HFFc6 (cell line): ENCODE results near the gene MGP. TPM values are rescaled to one million over a fixed set of nuclear protein-coding genes. Genes with fewer than 3 reads are reported as not detected.

Experiments
- DNase-seq: peaks from one replicate; pipeline ENCODE4 v3.0.0-alpha.2; 2018
- H3K27ac Mint-ChIP-seq: 2 replicates; pipeline ENCODE4 v1.8.0; 2020; ENCODE audit warnings: mild to moderate bottlenecking, mixed read lengths
- H3K27me3 Mint-ChIP-seq: 2 replicates; pipeline ENCODE4 v1.8.0; 2021; ENCODE audit warnings: mild to moderate bottlenecking, moderate library complexity, mixed read lengths; ENCODE audit not compliant: insufficient read depth
- H3K36me3 Mint-ChIP-seq: 2 replicates; pipeline ENCODE4 v1.8.0; 2021; ENCODE audit warnings: low read depth, mixed read lengths
- H3K4me1 Mint-ChIP-seq: 2 replicates; pipeline ENCODE4 v1.8.0; 2020; ENCODE audit warnings: low read depth, mixed read lengths
- H3K4me3 Mint-ChIP-seq: 2 replicates; pipeline ENCODE4 v1.8.0; 2020; ENCODE audit warnings: mild to moderate bottlenecking, moderate library complexity, mixed read lengths
- H3K9me3 Mint-ChIP-seq: 2 replicates; pipeline ENCODE4 v1.8.0; 2020; ENCODE audit warnings: mild to moderate bottlenecking, mixed read lengths
- total RNA-seq, 6 experiments: library from RNA; stranded (reverse); fragmentation: NEBNext Ultra II Directional; extraction: Animal tissue kit (Norgen Biotek cat#: 25700); gene quantifications; 2 replicates in 1 of 6; 3 replicates in 5 of 6; pipeline ENCODE4 v1.2.3, GENCODE V29; 2021
- TF ChIP-seq, protein P1 (sequence below): fragments of 200-600 bp; sonication (generic); IDR thresholded peaks from 2 replicates; pipeline ENCODE4 v1.5.0; 2021; ENCODE audit warnings: antibody characterized with exemption, mild to moderate bottlenecking

The MGP gene
- total RNA-seq, 6 experiments from 2014 or later: 0.46 to 0.60 TPM; not detected in 4

DNA sequence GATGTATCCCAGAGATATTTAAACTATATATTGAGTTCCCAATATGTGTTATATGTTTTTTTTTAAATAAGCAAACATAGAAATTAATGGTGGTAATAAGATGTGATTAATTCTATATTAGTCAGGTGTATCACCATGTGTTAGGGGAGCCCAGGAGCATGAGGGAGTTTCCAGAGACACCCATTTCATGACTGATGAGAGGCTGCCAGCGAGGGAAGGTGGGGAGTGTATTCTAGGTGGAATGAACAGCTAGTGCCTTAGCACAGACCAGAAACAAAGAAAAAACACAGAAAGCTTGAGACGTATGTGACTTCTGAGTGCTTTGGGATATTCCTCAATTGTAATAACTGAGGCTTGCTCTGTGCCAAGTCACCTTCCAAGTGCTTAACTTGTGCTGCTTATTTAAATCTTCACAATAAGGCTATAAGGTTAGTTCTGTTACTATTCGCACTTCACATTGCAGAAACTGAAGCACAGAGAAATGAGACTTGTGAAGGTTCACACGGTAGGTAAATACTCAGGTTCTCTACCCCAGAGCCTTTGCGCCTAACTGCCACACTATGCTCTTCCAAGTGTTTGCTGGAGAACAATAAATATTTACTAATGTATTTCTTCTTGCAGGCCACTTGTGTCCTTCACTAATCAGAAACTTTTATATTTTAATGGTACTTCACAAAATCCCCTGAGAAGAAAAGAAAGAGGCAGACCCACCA, 17.9 kb upstream of the MGP start:
- no peak overlapping the region for H3K4me3 Mint-ChIP-seq
- no peak for DNase-seq
- no peak overlapping the region for H3K27ac Mint-ChIP-seq
- TF ChIP-seq, protein P1, sequence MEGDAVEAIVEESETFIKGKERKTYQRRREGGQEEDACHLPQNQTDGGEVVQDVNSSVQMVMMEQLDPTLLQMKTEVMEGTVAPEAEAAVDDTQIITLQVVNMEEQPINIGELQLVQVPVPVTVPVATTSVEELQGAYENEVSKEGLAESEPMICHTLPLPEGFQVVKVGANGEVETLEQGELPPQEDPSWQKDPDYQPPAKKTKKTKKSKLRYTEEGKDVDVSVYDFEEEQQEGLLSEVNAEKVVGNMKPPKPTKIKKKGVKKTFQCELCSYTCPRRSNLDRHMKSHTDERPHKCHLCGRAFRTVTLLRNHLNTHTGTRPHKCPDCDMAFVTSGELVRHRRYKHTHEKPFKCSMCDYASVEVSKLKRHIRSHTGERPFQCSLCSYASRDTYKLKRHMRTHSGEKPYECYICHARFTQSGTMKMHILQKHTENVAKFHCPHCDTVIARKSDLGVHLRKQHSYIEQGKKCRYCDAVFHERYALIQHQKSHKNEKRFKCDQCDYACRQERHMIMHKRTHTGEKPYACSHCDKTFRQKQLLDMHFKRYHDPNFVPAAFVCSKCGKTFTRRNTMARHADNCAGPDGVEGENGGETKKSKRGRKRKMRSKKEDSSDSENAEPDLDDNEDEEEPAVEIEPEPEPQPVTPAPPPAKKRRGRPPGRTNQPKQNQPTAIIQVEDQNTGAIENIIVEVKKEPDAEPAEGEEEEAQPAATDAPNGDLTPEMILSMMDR: no peak
- no peaks in the 10 kb centered on the region for H3K36me3 Mint-ChIP-seq
- no peaks in the 10 kb centered on the region; the same call in 1 of the 2 replicates for H3K4me1 Mint-ChIP-seq
- H3K9me3 Mint-ChIP-seq: no peaks in the 10 kb centered on the region
- H3K27me3 Mint-ChIP-seq: no peaks in the 10 kb centered on the region; the same call in 1 of the 2 replicates

DNA sequence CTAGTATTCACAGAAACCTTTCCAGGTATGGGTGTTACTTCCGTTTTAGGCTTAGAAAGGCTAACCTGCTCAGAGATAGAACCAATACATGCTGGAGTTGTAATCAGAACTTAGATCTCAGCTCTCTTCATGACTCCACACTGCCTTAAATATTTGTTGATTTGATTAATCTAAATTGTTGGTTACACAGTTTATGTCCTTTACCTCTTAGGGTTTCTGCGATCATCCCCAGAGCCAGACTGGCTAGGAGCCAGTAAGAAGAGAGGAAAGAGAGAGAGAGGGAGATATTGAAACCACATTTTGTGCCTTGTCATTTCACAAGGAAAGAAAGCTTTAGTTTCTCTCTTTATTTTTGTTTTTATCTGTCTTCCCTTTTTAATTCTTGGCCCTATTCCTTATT, 16.8 kb upstream of the MGP start:
- no peak for DNase-seq
- TF ChIP-seq, protein P1: no peak
- no peak overlapping the region for H3K27ac Mint-ChIP-seq

DNA sequence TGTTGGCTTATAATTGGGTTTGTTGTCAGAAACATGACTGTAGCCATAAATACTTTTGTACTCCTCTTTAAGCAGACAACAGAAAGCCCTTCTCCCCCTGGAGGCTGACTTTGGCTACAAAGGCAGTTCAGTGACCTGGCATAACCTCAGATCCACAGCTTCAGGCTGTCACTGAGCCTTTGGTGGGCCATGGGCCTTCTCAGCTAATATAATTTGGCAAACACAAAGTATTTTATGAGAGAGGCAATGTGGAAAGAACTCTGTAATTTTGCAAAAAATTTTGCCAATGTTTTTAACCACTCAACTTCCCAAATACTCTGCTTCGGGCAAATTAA, 15.5 kb upstream of the MGP start:
- Mint-ChIP-seq H3K4me1 (peaks cover 7% of the 10 kb centered on the region; the same call in 1 of the 2 replicates), H3K36me3 (no peaks in the 10 kb centered on the region), H3K27me3 (no peaks in the 10 kb centered on the region; the same call in 1 of the 2 replicates), H3K4me3 (no peak overlapping the region), H3K9me3 (no peaks in the 10 kb centered on the region), H3K27ac (no peak overlapping the region)
- TF ChIP-seq, protein P1: no peak
- DNase-seq: no peak

More for the DNA sequence above, 16.8 kb upstream of the MGP start:
- H3K27me3 Mint-ChIP-seq: no peaks in the 10 kb centered on the region; the same call in 1 of the 2 replicates
- no peaks in the 10 kb centered on the region for H3K36me3 Mint-ChIP-seq
- H3K4me1 Mint-ChIP-seq: no peaks in the 10 kb centered on the region; the same call in 1 of the 2 replicates
- H3K4me3 Mint-ChIP-seq: no peak overlapping the region
- H3K9me3 Mint-ChIP-seq: no peaks in the 10 kb centered on the region

DNA sequence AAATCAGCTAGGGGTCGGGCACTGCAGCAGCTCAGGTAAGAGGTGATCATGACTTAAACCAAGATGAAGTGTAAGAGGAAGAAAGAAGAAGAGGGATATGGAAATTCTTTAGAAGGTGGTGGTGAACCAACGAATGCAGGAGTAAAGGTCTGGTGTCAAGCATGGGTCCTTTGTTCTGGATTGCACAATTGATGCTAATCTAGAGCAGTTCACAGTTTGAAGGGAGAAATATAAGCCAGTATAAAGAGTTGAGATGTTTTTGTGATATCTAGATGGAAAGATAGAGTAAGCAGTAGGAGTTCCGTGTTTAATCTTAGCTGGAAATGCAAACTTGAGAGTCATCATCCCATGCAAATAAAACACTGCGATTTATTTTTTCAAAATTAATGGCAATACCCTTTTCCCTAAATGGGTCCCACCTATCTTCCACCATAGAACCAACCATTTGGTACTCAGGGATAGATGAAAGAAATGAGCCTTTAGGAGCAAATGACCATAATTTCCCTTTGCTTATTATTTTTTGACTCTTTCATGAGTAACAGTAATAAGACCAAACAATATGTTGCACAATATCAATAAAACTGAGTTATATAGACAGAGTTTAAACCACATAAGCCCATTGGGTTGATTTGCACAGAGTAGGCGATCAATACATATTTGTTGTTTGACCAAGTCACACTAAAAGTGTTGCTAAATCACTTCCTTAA, 15.0 kb upstream of the MGP start:
- no peak overlapping the region for H3K27ac Mint-ChIP-seq
- no peaks in the 10 kb centered on the region for H3K9me3 Mint-ChIP-seq
- TF ChIP-seq, protein P1: no peak
- peaks cover 7% of the 10 kb centered on the region; the same call in 1 of the 2 replicates for H3K4me1 Mint-ChIP-seq
- DNase-seq: no peak
- no peak overlapping the region for H3K4me3 Mint-ChIP-seq
- H3K27me3 Mint-ChIP-seq: no peaks in the 10 kb centered on the region; the same call in 1 of the 2 replicates
- no peaks in the 10 kb centered on the region for H3K36me3 Mint-ChIP-seq

DNA sequence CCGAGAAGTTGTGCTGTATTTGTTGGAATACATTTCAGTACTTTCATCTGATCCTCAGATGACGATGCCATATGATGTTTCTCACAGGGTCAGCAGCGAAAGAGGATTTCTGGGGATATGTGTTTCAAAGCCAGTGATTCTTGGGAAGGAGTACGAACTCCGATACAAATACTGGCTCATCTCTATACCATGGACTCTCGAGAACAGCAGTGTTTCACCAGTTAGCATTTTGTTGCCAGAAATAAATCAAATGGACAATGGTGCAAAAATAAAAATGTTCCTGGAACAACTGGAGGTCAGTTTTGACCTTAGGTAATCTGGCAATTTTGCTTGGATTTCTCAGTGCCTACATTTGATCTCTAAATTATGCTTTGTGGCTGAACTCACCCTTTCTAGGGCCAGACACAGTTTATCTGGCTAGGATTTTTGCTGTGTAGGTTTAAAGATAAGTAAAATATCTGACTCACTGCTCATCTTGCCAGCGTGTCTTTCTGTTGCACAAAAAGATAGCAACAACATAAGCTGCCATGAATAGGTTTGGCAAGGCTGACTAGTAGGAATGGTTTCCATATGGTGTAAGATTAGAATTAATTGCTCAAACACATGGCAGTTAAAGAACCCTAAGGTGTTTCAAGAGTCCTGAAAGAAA, 11.0 kb upstream of the MGP start:
- Mint-ChIP-seq H3K4me3 (no peak overlapping the region), H3K36me3 (no peaks in the 10 kb centered on the region), H3K27me3 (peaks cover 3% of the 10 kb centered on the region), H3K9me3 (no peaks in the 10 kb centered on the region), H3K27ac (no peak overlapping the region), H3K4me1 (peaks cover 7% of the 10 kb centered on the region; the same call in 1 of the 2 replicates)
- TF ChIP-seq, protein P1: no peak
- no peak for DNase-seq
